Esophagus (tissue), 2 donors: ENCODE results near the gene ARL8B. TPM values are rescaled to one million over a fixed set of nuclear protein-coding genes. Genes with fewer than 3 reads are reported as not detected.

Experiments used
- H3K27ac ChIP-seq, 2 donors: one replicate each; pipeline ENCODE4 v1.5.1; 2013; ENCODE audit warnings: low read depth in 2 of 2, mild to moderate bottlenecking in 2 of 2, inconsistent platforms in 1 of 2, low read length in 1 of 2, moderate library complexity in 1 of 2
- H3K27me3 ChIP-seq, 2 donors: one replicate each; pipeline ENCODE4 v1.6.1; 2013; ENCODE audit warnings: low read length in 2 of 2, control low read depth in 1 of 2, mild to moderate bottlenecking in 1 of 2; ENCODE audit not compliant: insufficient read depth in 2 of 2, control insufficient read depth in 1 of 2
- H3K36me3 ChIP-seq, 2 donors: one replicate each; pipeline ENCODE4 v1.6.1; 2013; ENCODE audit warnings: low read length in 1 of 2; ENCODE audit not compliant: control insufficient read depth in 2 of 2, insufficient read depth in 2 of 2
- H3K4me1 ChIP-seq, 2 donors: one replicate each; pipeline ENCODE4 v1.6.1; 2013; ENCODE audit warnings: low read length in 1 of 2; ENCODE audit not compliant: control insufficient read depth in 2 of 2, insufficient read depth in 2 of 2
- H3K4me3 ChIP-seq, 2 donors: one replicate each; pipeline ENCODE4 v1.5.1; 2013; ENCODE audit warnings: low read length in 2 of 2, mild to moderate bottlenecking in 2 of 2, low read depth in 1 of 2, moderate library complexity in 1 of 2
- H3K9me3 ChIP-seq, 2 donors: one replicate each; pipeline ENCODE4 v1.6.1; 2013; ENCODE audit warnings: mild to moderate bottlenecking in 2 of 2, low read depth in 1 of 2, low read length in 1 of 2, moderate library complexity in 1 of 2; ENCODE audit not compliant: control insufficient read depth in 2 of 2, insufficient read depth in 1 of 2
- WGBS, 2 donors: extraction: QIAGEN DNeasy Blood & Tissue Kit; methylation state at CpG; one replicate each; pipeline ENCODE4 v1.1.7; 2013; 5-methylcytosine and 5-hydroxymethylcytosine counted together
- polyA plus RNA-seq, 2 donors: library from polyadenylated mRNA; stranded (reverse); fragments of 200-250 nt; gene quantifications; one replicate each; pipeline ENCODE4 v1.2.3, GENCODE V29; 2013
- donor health status: healthy with polysubstance abuse.
- donor health status: Bipolar disorder and iron deficiency.

The ARL8B gene
- polyA plus RNA-seq, 2 donors: 45.5 to 50.8 TPM

DNA sequence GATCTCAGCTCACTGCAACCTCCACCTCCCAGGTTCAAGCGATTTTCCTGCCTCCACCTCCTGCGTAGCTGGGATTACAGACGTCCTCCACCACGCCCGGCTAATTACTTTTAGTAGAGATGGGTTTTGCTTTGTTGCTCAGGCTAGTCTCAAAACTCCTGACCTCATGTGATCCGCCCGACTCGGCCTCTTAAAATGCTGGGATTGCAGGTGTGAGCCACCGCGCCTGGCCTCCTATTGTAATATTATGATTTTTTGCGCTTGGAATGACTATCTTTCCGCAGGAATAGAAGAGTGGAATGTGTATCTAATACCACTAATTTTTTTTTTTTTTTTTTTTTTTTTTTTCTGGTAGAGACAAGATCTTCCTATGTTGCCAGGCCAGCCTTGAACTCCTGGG, 1.8 kb downstream of the ARL8B start:
- H3K27me3 ChIP-seq: no peaks in the 10 kb centered on the region
- peak overlapping the region; percentile 21 to 99 for H3K4me3 ChIP-seq
- no peaks in the 10 kb centered on the region for H3K36me3 ChIP-seq
- peaks cover 0 to 4% of the 10 kb centered on the region in 2 donors for H3K4me1 ChIP-seq
- 54 to 72% methylated on average over 12 of the region's 12 CpGs for WGBS, 2 donors
- no peaks in the 10 kb centered on the region for H3K9me3 ChIP-seq
- peak overlapping the region; percentile 80 to 87 for H3K27ac ChIP-seq

DNA sequence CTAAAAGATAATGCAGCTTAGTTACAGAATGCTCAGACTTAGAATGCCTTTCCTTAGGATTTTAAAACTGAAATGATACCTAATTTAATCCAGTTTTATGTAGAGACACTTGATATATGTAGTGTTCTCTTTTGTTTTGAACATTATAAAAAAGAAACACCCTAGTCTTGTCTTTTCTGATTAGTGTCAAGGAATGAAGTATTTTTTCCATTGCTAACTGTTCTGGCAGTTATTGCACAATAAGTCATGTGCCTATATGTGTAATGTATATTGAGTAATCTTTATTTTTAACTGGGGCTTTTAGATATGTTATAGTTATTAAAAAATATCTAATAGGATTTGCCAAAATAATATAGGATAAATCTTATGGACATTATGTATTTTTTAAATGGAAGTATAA, 4.5 kb downstream of the ARL8B start:
- Histone ChIP-seq H3K4me1 (peaks cover 0 to 4% of the 10 kb centered on the region in 2 donors), H3K9me3 (no peaks in the 10 kb centered on the region)

GRCh38 chr3:5128849-5129248, 6.8 kb downstream of the ARL8B start:
- no peak overlapping the region for H3K4me3 ChIP-seq
- no peaks in the 10 kb centered on the region for H3K36me3 ChIP-seq
- 72 to 78% methylated on average over 2 of the region's 2 CpGs for WGBS, 2 donors
- H3K9me3 ChIP-seq: no peaks in the 10 kb centered on the region
- H3K27me3 ChIP-seq: no peaks in the 10 kb centered on the region
- H3K27ac ChIP-seq: no peak overlapping the region
- peaks cover 0 to 7% of the 10 kb centered on the region in 2 donors for H3K4me1 ChIP-seq

More for the DNA sequence above, 4.5 kb downstream of the ARL8B start:
- Histone ChIP-seq H3K4me3 (no peak overlapping the region), H3K36me3 (no peaks in the 10 kb centered on the region), H3K27ac (no peak overlapping the region), H3K27me3 (no peaks in the 10 kb centered on the region)

DNA sequence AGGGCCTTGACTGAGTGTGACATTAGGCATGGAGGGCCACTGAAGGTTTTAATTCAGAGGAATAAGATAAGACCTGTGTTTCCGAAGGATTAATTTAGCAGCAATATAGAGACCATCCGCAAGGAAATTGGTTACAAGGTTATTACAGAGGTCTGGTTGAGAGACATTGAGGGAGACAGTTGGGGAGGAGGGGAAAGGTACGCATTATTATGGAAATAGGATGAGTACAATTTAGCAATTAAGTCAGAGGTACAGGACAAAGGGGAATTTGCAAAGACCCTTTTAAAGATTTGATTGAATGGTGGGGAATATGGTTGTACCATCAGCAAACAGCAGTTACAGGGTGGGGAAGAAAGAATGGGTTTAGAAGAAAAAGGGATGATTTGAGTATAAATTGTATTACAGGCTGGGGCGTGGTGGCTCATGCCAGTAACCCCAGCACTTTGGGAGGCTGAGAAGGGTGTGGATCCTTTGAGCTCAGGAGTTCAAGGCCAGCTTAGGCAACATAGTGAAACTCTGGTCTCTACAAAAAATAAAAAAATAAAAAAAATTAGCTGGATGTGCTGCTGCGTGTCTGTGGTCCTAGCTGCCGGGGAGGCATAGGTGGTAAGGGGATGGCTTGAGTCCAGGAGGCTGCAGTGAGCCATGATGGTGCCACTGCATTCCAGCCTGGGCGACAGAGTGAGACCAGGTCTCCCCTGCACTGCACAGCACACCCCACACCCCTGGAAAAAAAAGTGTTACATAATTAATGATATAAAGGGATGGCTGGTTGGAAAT, 11.3 kb downstream of the ARL8B start:
- Histone ChIP-seq H3K4me3 (no peak overlapping the region), H3K9me3 (no peaks in the 10 kb centered on the region), H3K27me3 (no peaks in the 10 kb centered on the region), H3K4me1 (peaks cover 0 to 3% of the 10 kb centered on the region in 2 donors), H3K36me3 (no peaks in the 10 kb centered on the region), H3K27ac (no peak overlapping the region)
- WGBS, 2 donors: 83 to 88% methylated on average over 7 of the region's 7 CpGs

DNA sequence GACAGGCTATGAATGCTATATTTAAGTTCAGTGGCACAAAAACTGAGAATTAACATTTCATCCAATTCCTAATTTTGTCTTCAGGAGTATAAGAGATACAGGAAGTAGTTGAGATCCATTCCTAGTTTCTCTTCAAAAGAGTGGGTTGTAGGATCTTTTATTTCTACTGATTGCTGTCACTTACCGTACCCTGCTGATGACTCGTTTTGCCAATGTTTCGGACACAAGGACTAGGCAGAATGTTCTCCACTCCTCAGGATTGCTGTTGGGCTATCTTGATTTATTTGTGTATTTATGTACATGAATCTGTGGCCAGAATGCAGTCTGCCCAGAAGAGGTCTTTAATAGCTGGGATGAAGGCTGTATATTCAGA, 11.9 kb downstream of the ARL8B start:
- 83 to 88% methylated on average over 3 of the region's 3 CpGs for WGBS, 2 donors
- peaks cover 0 to 3% of the 10 kb centered on the region in 2 donors for H3K4me1 ChIP-seq

GRCh38 chr3:5134499-5134898, 12.4 kb downstream of the ARL8B start:
- Histone ChIP-seq H3K9me3 (no peaks in the 10 kb centered on the region), H3K27ac (no peak overlapping the region), H3K27me3 (no peaks in the 10 kb centered on the region), H3K4me3 (no peak overlapping the region), H3K4me1 (peaks cover 0 to 3% of the 10 kb centered on the region in 2 donors), H3K36me3 (no peaks in the 10 kb centered on the region)
- WGBS, 2 donors: 85 to 86% methylated on average over 3 of the region's 3 CpGs

More for the DNA sequence above, 11.9 kb downstream of the ARL8B start:
- Histone ChIP-seq H3K27me3 (no peaks in the 10 kb centered on the region), H3K36me3 (no peaks in the 10 kb centered on the region), H3K9me3 (no peaks in the 10 kb centered on the region), H3K4me3 (no peak overlapping the region), H3K27ac (no peak overlapping the region)

GRCh38 chr3:5136211-5136918, 14.3 kb downstream of the ARL8B start:
- peak overlapping the region in 1 of 2 donors; percentile 36 for H3K27ac ChIP-seq
- H3K4me3 ChIP-seq: no peak overlapping the region
- H3K36me3 ChIP-seq: no peaks in the 10 kb centered on the region
- H3K27me3 ChIP-seq: no peaks in the 10 kb centered on the region
- H3K4me1 ChIP-seq: peaks cover 0 to 3% of the 10 kb centered on the region in 2 donors
- H3K9me3 ChIP-seq: no peaks in the 10 kb centered on the region
- 51 to 52% methylated on average over 6 of the region's 6 CpGs for WGBS, 2 donors

DNA sequence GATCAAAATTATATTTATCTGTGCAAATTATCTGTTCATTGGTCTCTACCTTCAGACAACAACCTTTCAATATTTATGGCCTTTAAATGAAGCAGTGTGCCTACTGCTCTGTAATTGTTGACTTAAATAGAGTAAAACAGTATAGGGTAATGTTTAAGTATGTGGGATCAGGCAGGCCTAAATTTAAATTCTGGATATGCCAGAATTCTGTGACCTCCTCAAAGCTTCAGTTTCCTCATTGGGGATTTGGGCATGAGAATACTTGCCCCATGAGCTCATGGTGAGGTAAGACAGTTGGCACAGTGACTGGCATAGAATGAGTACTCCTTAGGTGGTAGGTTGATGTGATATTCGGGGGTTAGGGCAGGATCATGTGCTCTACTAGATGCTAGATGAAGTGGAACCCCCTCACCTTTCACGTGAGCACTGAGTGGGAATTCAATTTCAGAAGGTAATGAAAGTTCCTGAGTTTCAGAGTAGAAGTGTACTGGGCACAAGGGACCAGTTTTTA, 14.9 kb downstream of the ARL8B start:
- H3K4me1 ChIP-seq: peaks cover 0 to 3% of the 10 kb centered on the region in 2 donors
- 64 to 70% methylated on average over 2 of the region's 2 CpGs for WGBS, 2 donors
- H3K36me3 ChIP-seq: no peaks in the 10 kb centered on the region
- H3K4me3 ChIP-seq: no peak overlapping the region
- no peaks in the 10 kb centered on the region for H3K27me3 ChIP-seq
- no peaks in the 10 kb centered on the region for H3K9me3 ChIP-seq
- peak overlapping the region; percentile 34 to 36 for H3K27ac ChIP-seq

GRCh38 chr3:5138214-5138981, 16.3 kb downstream of the ARL8B start:
- H3K36me3 ChIP-seq: no peaks in the 10 kb centered on the region
- WGBS, 2 donors: 41 to 43% methylated on average over 5 of the region's 5 CpGs
- H3K27me3 ChIP-seq: no peaks in the 10 kb centered on the region
- H3K4me1 ChIP-seq: peaks cover 2 to 3% of the 10 kb centered on the region in 2 donors
- peak overlapping the region; percentile 4 to 55 for H3K27ac ChIP-seq
- H3K4me3 ChIP-seq: no peak overlapping the region
- no peaks in the 10 kb centered on the region for H3K9me3 ChIP-seq
